ENCODE measurements around the gene TEX2.
A peak's percentile ranks its signal among the peaks of the same experiment; 100 is the strongest.

TEX2 gene

GRCh38 chr17:64261417-64262145 is 1.5 kb downstream of the TEX2 start:
- peaks cover 6% of the 10 kb centered on the region; the same call in 1 of the 2 replicates for H3K4me1 ChIP-seq
- H3K9me3 ChIP-seq = no peaks in the 10 kb centered on the region
- no peak for DNase-seq
- H3K36me3 ChIP-seq = no peaks in the 10 kb centered on the region
- H3K27me3 ChIP-seq = no peaks in the 10 kb centered on the region
- peak overlapping the region; percentile 68 for H3K4me3 ChIP-seq (ENCODE audit: low read depth, low read length)
- TF ChIP-seq, protein P1, sequence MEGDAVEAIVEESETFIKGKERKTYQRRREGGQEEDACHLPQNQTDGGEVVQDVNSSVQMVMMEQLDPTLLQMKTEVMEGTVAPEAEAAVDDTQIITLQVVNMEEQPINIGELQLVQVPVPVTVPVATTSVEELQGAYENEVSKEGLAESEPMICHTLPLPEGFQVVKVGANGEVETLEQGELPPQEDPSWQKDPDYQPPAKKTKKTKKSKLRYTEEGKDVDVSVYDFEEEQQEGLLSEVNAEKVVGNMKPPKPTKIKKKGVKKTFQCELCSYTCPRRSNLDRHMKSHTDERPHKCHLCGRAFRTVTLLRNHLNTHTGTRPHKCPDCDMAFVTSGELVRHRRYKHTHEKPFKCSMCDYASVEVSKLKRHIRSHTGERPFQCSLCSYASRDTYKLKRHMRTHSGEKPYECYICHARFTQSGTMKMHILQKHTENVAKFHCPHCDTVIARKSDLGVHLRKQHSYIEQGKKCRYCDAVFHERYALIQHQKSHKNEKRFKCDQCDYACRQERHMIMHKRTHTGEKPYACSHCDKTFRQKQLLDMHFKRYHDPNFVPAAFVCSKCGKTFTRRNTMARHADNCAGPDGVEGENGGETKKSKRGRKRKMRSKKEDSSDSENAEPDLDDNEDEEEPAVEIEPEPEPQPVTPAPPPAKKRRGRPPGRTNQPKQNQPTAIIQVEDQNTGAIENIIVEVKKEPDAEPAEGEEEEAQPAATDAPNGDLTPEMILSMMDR (IDR thresholded peaks at IDR 0.05; ENCODE audit: low read depth, low read length) = no peak

DNA sequence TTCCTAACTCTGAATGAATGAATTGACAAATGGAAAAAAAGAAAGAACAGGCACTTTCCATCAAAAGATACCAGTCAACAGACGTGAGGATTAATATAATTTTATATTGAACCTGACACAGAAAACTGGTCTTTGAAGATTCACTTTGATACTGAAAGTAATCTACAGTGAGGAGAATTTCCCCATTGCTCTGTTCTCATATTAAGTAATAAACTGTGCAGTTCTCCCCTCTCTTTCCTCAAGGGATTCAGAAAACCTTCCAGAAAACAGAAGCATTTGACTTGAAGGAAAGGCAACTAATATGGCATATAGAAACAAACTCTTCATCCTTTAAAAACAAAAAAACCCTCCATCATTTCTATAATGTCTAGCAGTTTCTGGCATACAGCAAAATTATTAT is 2.2 kb downstream of the TEX2 start:
- DNase-seq = no peak
- Histone ChIP-seq H3K4me3 (ENCODE audit: low read depth, low read length) (no peak overlapping the region), H3K36me3 (no peaks in the 10 kb centered on the region), H3K4me1 (peaks cover 6% of the 10 kb centered on the region; the same call in 1 of the 2 replicates), H3K9me3 (no peaks in the 10 kb centered on the region), H3K27me3 (no peaks in the 10 kb centered on the region)
- TF ChIP-seq, protein P1 (IDR thresholded peaks at IDR 0.05; ENCODE audit: low read depth, low read length) = no peak

GRCh38 chr17:64259922-64260321 is 3.1 kb downstream of the TEX2 start:
- TF ChIP-seq, protein P1 (IDR thresholded peaks at IDR 0.05; ENCODE audit: low read depth, low read length) = no peak
- DNase-seq = no peak

GRCh38 chr17:64259426-64259825 is 3.6 kb downstream of the TEX2 start:
- TF ChIP-seq, protein P1 (IDR thresholded peaks at IDR 0.05; ENCODE audit: low read depth, low read length) = no peak
- no peak overlapping the region for H3K4me3 ChIP-seq (ENCODE audit: low read depth, low read length)
- H3K9me3 ChIP-seq = no peaks in the 10 kb centered on the region
- DNase-seq = no peak
- no peaks in the 10 kb centered on the region for H3K27me3 ChIP-seq
- peaks cover 6% of the 10 kb centered on the region; the same call in 1 of the 2 replicates for H3K4me1 ChIP-seq
- no peaks in the 10 kb centered on the region for H3K36me3 ChIP-seq

More at GRCh38 chr17:64259922-64260321, 3.1 kb downstream of the TEX2 start:
- H3K36me3 ChIP-seq = no peaks in the 10 kb centered on the region
- no peaks in the 10 kb centered on the region for H3K27me3 ChIP-seq
- no peaks in the 10 kb centered on the region for H3K9me3 ChIP-seq
- H3K4me3 ChIP-seq (ENCODE audit: low read depth, low read length) = no peak overlapping the region
- H3K4me1 ChIP-seq = peaks cover 6% of the 10 kb centered on the region; the same call in 1 of the 2 replicates

DNA sequence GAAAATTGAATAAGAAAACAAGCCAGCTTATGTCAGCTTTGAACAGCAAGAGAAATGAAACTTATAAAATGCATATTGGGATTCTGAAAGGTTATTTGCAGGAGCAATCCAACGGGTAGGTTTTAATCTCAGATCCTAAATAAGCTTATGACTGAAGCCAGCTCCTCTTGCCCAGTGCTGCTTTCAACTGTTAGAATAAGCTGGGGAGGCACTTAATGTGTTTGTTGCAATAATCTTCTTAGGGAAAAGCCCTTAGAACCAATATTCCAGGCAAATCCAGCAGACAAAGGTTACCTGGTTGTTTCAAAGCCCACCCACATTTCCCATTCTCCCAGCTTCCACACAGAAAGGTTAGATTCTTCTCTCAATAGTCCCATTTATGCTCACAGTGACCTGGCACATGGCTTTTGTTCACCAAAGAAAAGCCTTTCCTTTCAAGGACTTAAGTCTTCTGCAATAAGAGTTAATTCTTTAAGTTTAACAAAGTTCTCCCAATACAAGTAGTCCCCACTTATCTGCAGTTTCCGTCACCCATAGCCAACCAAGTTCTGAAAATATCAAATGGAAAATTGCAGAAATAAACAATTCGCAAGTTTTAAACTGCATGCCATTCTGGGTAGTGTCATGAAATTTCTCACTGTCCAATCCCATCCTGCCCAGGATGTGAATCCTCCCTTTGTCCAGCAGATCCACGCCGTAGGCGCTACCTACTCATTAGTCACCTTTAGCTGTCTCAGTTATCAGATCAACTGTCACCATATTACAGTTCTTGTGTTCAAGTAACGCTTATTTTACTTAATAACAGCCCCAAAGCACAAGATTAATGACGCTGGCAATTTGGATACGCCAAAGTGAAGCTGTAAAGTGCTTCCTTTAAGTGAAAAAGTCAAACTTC is 5.9 kb downstream of the TEX2 start:
- Histone ChIP-seq H3K4me3 (ENCODE audit: low read depth, low read length) (no peak overlapping the region), H3K4me1 (no peaks in the 10 kb centered on the region; the same call in none of the 2 replicates), H3K36me3 (no peaks in the 10 kb centered on the region), H3K9me3 (no peaks in the 10 kb centered on the region), H3K27me3 (no peaks in the 10 kb centered on the region)
- TF ChIP-seq, protein P1 (IDR thresholded peaks at IDR 0.05; ENCODE audit: low read depth, low read length) = no peak
- no peak for DNase-seq
